Astrocyte (in vitro differentiated cells and primary cell): ENCODE measurements around the gene ALCAM. TPM values are rescaled to one million over a fixed set of nuclear protein-coding genes. Genes with fewer than 3 reads are reported as not detected.

Source experiments
- DNase-seq: peaks from one replicate; pipeline ENCODE4 v3.0.0-alpha.2; 2010; ENCODE audit warnings: low read depth
- FAIRE-seq: peaks from 2 replicates; lab custom pipeline; 2011; peaks lifted over from hg19 to GRCh38; lab: Jason Lieb, UNC
- H2AFZ ChIP-seq: 2 replicates; pipeline ENCODE4 v1.6.0; 2012; ENCODE audit warnings: low read depth, low read length, inconsistent platforms
- H3K27ac ChIP-seq: 2 replicates; pipeline ENCODE4 v1.5.1; 2011; ENCODE audit warnings: low read depth, low read length, inconsistent platforms
- H3K27me3 ChIP-seq: 2 replicates; pipeline ENCODE4 v1.6.0; 2011; ENCODE audit warnings: low read length, inconsistent platforms; ENCODE audit not compliant: insufficient read depth
- H3K36me3 ChIP-seq: 2 replicates; pipeline ENCODE4 v1.5.1; 2011; ENCODE audit warnings: low read length, inconsistent platforms; ENCODE audit not compliant: insufficient read depth
- H3K4me1 ChIP-seq: 2 replicates; pipeline ENCODE4 v1.5.1; 2011; ENCODE audit warnings: low read length, inconsistent platforms; ENCODE audit not compliant: insufficient read depth
- H3K4me2 ChIP-seq: 2 replicates; pipeline ENCODE4 v1.6.0; 2012; ENCODE audit warnings: low read length, inconsistent platforms
- H3K4me3 ChIP-seq: 2 replicates; pipeline ENCODE4 v1.5.1; 2011; ENCODE audit warnings: low read depth, mild to moderate bottlenecking, low read length, inconsistent platforms; ENCODE audit not compliant: insufficient read depth
- H3K79me2 ChIP-seq: 2 replicates; pipeline ENCODE4 v1.6.0; 2012; ENCODE audit warnings: mild to moderate bottlenecking, low read length, inconsistent platforms; ENCODE audit not compliant: insufficient read depth
- H3K9ac ChIP-seq: 2 replicates; pipeline ENCODE4 v1.6.0; 2012; ENCODE audit warnings: mild to moderate bottlenecking, low read length, inconsistent platforms
- H3K9me3 ChIP-seq: 2 replicates; pipeline ENCODE4 v1.5.1; 2012; ENCODE audit warnings: low read depth, mild to moderate bottlenecking, low read length, inconsistent platforms; ENCODE audit not compliant: insufficient read depth
- H4K20me1 ChIP-seq: 2 replicates; pipeline ENCODE4 v1.6.0; 2012; ENCODE audit warnings: low read length, inconsistent platforms; ENCODE audit not compliant: insufficient read depth
- H3K27ac Mint-ChIP-seq: one replicate; pipeline ENCODE4 v1.8.0; 2021; ENCODE audit warnings: mild to moderate bottlenecking, mixed read lengths; ENCODE audit not compliant: unreplicated experiment
- H3K27me3 Mint-ChIP-seq: one replicate; pipeline ENCODE4 v1.8.0; 2021; ENCODE audit warnings: low read depth, mixed read lengths; ENCODE audit not compliant: unreplicated experiment
- H3K36me3 Mint-ChIP-seq: one replicate; pipeline ENCODE4 v1.8.0; 2021; ENCODE audit warnings: low read depth, mixed read lengths; ENCODE audit not compliant: unreplicated experiment
- H3K4me1 Mint-ChIP-seq: one replicate; pipeline ENCODE4 v1.8.0; 2021; ENCODE audit warnings: low read depth, mixed read lengths; ENCODE audit not compliant: unreplicated experiment
- H3K4me3 Mint-ChIP-seq: one replicate; pipeline ENCODE4 v1.8.0; 2021; ENCODE audit warnings: mild to moderate bottlenecking, moderate library complexity, mixed read lengths; ENCODE audit not compliant: unreplicated experiment
- H3K9me3 Mint-ChIP-seq: one replicate; pipeline ENCODE4 v1.8.0; 2021; ENCODE audit warnings: mild to moderate bottlenecking, mixed read lengths; ENCODE audit not compliant: unreplicated experiment
- CTCF ChIP-seq: IDR thresholded peaks from 2 replicates; pipeline ENCODE4 v1.5.1; 2011; ENCODE audit warnings: low read depth, mild to moderate bottlenecking, inconsistent platforms, low read length, moderate library complexity; ENCODE audit not compliant: insufficient read depth
- EZH2 ChIP-seq: IDR thresholded peaks from 2 replicates; pipeline ENCODE4 v1.6.1; 2012; ENCODE audit warnings: mild to moderate bottlenecking, low read length, inconsistent platforms; ENCODE audit not compliant: insufficient read depth
- total RNA-seq: library from RNA; stranded (reverse); gene quantifications from 2 replicates; pipeline ENCODE4 v1.2.1, GENCODE V29; 2021

The ALCAM gene
- total RNA-seq, 1 donor from 2014 or later = 154 TPM

GRCh38 chr3:105533960-105534359 lies 167.3 kb downstream of the ALCAM start:
- Mint-ChIP-seq H3K4me3 (no peak overlapping the region), H3K27ac (peak overlapping the region; percentile 75), H3K4me1 (peaks cover 11% of the 10 kb centered on the region), H3K36me3 (peaks cover 21% of the 10 kb centered on the region), H3K27me3 (no peaks in the 10 kb centered on the region), H3K9me3 (no peaks in the 10 kb centered on the region)
- Histone ChIP-seq H3K4me3 (no peak overlapping the region), H2AFZ (no peak overlapping the region), H3K36me3 (peaks cover 15% of the 10 kb centered on the region), H3K79me2 (no peaks in the 10 kb centered on the region), H3K4me2 (peak overlapping the region; percentile 7), H3K27ac (peak overlapping the region; percentile 52), H4K20me1 (no peaks in the 10 kb centered on the region), H3K9me3 (no peaks in the 10 kb centered on the region), H3K4me1 (peaks cover 4% of the 10 kb centered on the region), H3K9ac (no peak overlapping the region), H3K27me3 (no peaks in the 10 kb centered on the region)
- TF ChIP-seq CTCF (no peak), EZH2 (no peak)
- DNase-seq (peak; percentile 50), FAIRE-seq (no peak)

- no peaks in the 10 kb centered on the region for H4K20me1 ChIP-seq
- FAIRE-seq (no peak), DNase-seq (no peak)
- H3K27me3 Mint-ChIP-seq = no peaks in the 10 kb centered on the region
- H3K36me3 ChIP-seq = peaks cover 15% of the 10 kb centered on the region
- H3K4me3 ChIP-seq = no peak overlapping the region
- H3K79me2 ChIP-seq = no peaks in the 10 kb centered on the region
- H3K9me3 Mint-ChIP-seq = no peaks in the 10 kb centered on the region
- H3K4me1 Mint-ChIP-seq = peaks cover 11% of the 10 kb centered on the region
- no peaks in the 10 kb centered on the region for H3K9me3 ChIP-seq
- no peak overlapping the region for H3K9ac ChIP-seq
- no peak overlapping the region for H3K4me3 Mint-ChIP-seq
- peaks cover 21% of the 10 kb centered on the region for H3K36me3 Mint-ChIP-seq
- H3K27ac ChIP-seq = peak overlapping the region; percentile 52
- TF ChIP-seq CTCF (no peak), EZH2 (no peak)
- H3K4me1 ChIP-seq = peaks cover 4% of the 10 kb centered on the region
- no peak overlapping the region for H3K27ac Mint-ChIP-seq
- no peaks in the 10 kb centered on the region for H3K27me3 ChIP-seq
- H3K4me2 ChIP-seq = peak overlapping the region; percentile 7
- H2AFZ ChIP-seq = no peak overlapping the region
Measured at GRCh38 chr3:105534491-105534890, 167.8 kb downstream of the ALCAM start.

GRCh38 chr3:105537371-105538080 lies 170.8 kb downstream of the ALCAM start:
- Histone ChIP-seq H4K20me1 (no peaks in the 10 kb centered on the region), H3K9ac (no peak overlapping the region), H3K4me1 (peaks cover 4% of the 10 kb centered on the region), H3K79me2 (no peaks in the 10 kb centered on the region), H3K27ac (no peak overlapping the region), H2AFZ (no peak overlapping the region), H3K4me3 (no peak overlapping the region), H3K4me2 (no peak overlapping the region), H3K27me3 (no peaks in the 10 kb centered on the region), H3K36me3 (peaks cover 35% of the 10 kb centered on the region), H3K9me3 (no peaks in the 10 kb centered on the region)
- DNase-seq (no peak), FAIRE-seq (no peak)
- TF ChIP-seq EZH2 = no peak
- H3K27me3 Mint-ChIP-seq = no peaks in the 10 kb centered on the region
- H3K4me3 Mint-ChIP-seq = no peak overlapping the region
- H3K36me3 Mint-ChIP-seq = peaks cover 25% of the 10 kb centered on the region
- no peaks in the 10 kb centered on the region for H3K9me3 Mint-ChIP-seq
- H3K27ac Mint-ChIP-seq = no peak overlapping the region
- H3K4me1 Mint-ChIP-seq = peaks cover 14% of the 10 kb centered on the region
